IPS-18c (cell line): ENCODE measurements around the gene RNF208.

ENCODE experiments used
- H3K4me3 ChIP-seq: 2 replicates; pipeline ENCODE4 v1.7.0; 2013; ENCODE audit warnings: low read depth, mild to moderate bottlenecking, low read length, moderate library complexity; ENCODE audit not compliant: insufficient read depth
- H3K9me3 ChIP-seq: one replicate; pipeline ENCODE4 v1.6.1; 2013; ENCODE audit warnings: mild to moderate bottlenecking, low read length, moderate library complexity; ENCODE audit not compliant: control insufficient read depth, insufficient read depth

The RNF208 gene

GRCh38 chr9:137178201-137178938 lies 43.7 kb downstream of the RNF208 start:
- H3K9me3 ChIP-seq, result no peaks in the 10 kb centered on the region
- H3K4me3 ChIP-seq, result no peak overlapping the region

GRCh38 chr9:137176302-137177182 lies 45.5 kb downstream of the RNF208 start:
- Histone ChIP-seq H3K4me3 (no peak overlapping the region), H3K9me3 (no peaks in the 10 kb centered on the region)

GRCh38 chr9:137175345-137175961 lies 46.6 kb downstream of the RNF208 start:
- Histone ChIP-seq H3K9me3 (no peaks in the 10 kb centered on the region), H3K4me3 (no peak overlapping the region; the same call in 1 of the 2 replicates)

- Histone ChIP-seq H3K9me3 (no peaks in the 10 kb centered on the region), H3K4me3 (no peak overlapping the region; the same call in 1 of the 2 replicates)
Observed at GRCh38 chr9:137174722-137175293, 47.2 kb downstream of the RNF208 start.

GRCh38 chr9:137173796-137174664 lies 48.0 kb downstream of the RNF208 start:
- Histone ChIP-seq H3K4me3 (no peak overlapping the region), H3K9me3 (no peaks in the 10 kb centered on the region)

GRCh38 chr9:137172901-137173795 lies 48.9 kb downstream of the RNF208 start:
- Histone ChIP-seq H3K9me3 (no peaks in the 10 kb centered on the region), H3K4me3 (no peak overlapping the region)

- Histone ChIP-seq H3K4me3 (no peak overlapping the region), H3K9me3 (no peaks in the 10 kb centered on the region)
Observed at GRCh38 chr9:137171149-137171900, 50.7 kb downstream of the RNF208 start.

GRCh38 chr9:137170486-137171148 lies 51.4 kb downstream of the RNF208 start:
- no peak overlapping the region for H3K4me3 ChIP-seq
- no peaks in the 10 kb centered on the region for H3K9me3 ChIP-seq
